GM18873 (cell line): ENCODE data around the gene LYST.

Source experiments
- ATAC-seq: cut with Tn5 transposase; IDR thresholded peaks from one replicate; pipeline ENCODE4 v1.9.1; 2021; ENCODE audit warnings: mild to moderate bottlenecking, moderate library complexity, moderate number of reproducible peaks; ENCODE audit not compliant: unreplicated experiment, low FRiP score

The LYST gene

GRCh38 chr1:235735621-235736020 lies 131.1 kb downstream of the LYST start:
- ATAC-seq: no peak

GRCh38 chr1:235734335-235734734 lies 132.4 kb downstream of the LYST start:
- no peak for ATAC-seq

GRCh38 chr1:235730007-235730406 lies 136.7 kb downstream of the LYST start:
- ATAC-seq: no peak

- ATAC-seq: no peak
Observed at GRCh38 chr1:235726557-235726956, 140.1 kb downstream of the LYST start.

- no peak for ATAC-seq
Observed at GRCh38 chr1:235725434-235725833, 141.3 kb downstream of the LYST start.

GRCh38 chr1:235724730-235725129 lies 142.0 kb downstream of the LYST start:
- ATAC-seq: no peak

GRCh38 chr1:235722858-235723257 lies 143.8 kb downstream of the LYST start:
- ATAC-seq: no peak

GRCh38 chr1:235721982-235722381 lies 144.7 kb downstream of the LYST start:
- ATAC-seq: no peak

- no peak for ATAC-seq
Observed at GRCh38 chr1:235720544-235720943, 146.2 kb downstream of the LYST start.

GRCh38 chr1:235714205-235714897 lies 152.4 kb downstream of the LYST start:
- no peak for ATAC-seq

- no peak for ATAC-seq
Observed at GRCh38 chr1:235712812-235713211, 153.9 kb downstream of the LYST start.

- no peak for ATAC-seq
Observed at GRCh38 chr1:235710687-235711086, 156.0 kb downstream of the LYST start.

- no peak for ATAC-seq
Observed at GRCh38 chr1:235709018-235709417, 157.7 kb downstream of the LYST start.

- ATAC-seq: no peak
Observed at GRCh38 chr1:235708390-235708962, 158.2 kb downstream of the LYST start.

- no peak for ATAC-seq
Observed at GRCh38 chr1:235703506-235703905, 163.2 kb downstream of the LYST start.

- ATAC-seq: no peak
Observed at GRCh38 chr1:235702412-235702811, 164.3 kb downstream of the LYST start.

GRCh38 chr1:235697508-235697907 lies 169.2 kb downstream of the LYST start:
- no peak for ATAC-seq

- ATAC-seq: no peak
Observed at GRCh38 chr1:235689356-235689755, 177.3 kb downstream of the LYST start.

- ATAC-seq: no peak
Observed at GRCh38 chr1:235688096-235688495, 178.6 kb downstream of the LYST start.

- ATAC-seq: no peak
Observed at GRCh38 chr1:235683653-235684052, 183.1 kb downstream of the LYST start.

- no peak for ATAC-seq
Observed at GRCh38 chr1:235682216-235682615, 184.5 kb downstream of the LYST start.

GRCh38 chr1:235679644-235680043 lies 187.1 kb downstream of the LYST start:
- ATAC-seq: no peak
